ENCODE measurements around the gene CXCL11. TPM values are rescaled to one million over a fixed set of nuclear protein-coding genes. Genes with fewer than 3 reads are reported as not detected.

Gene CXCL11
- polyA plus RNA-seq, 2 of the 4 experiments (the other 2 are of a cell fraction), result not detected

DNA sequence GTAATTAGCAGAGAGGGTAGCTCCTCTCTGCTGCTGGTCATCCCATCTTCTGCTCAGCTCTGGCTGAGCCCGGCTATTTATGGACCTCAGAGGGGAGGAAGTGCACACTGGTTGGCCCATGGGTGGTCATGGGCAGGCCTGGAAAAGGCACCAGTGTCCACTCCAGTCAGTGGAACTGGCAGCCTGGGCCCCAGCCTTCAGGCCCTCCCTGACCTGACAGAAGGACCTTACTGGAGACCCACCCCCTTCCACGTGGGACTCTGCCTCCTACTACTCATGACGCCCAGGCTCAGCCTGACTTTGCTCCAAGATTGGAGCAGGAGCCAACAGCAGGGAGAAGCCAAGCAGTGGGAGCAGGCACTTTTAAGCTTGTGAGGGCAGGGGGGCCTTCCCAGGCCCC, 30.7 kb upstream of the CXCL11 start:
- Histone ChIP-seq H3K4me3 (no peak overlapping the region), H3K9me3 (no peaks in the 10 kb centered on the region), H3K27ac (no peak overlapping the region), H3K4me1 (no peaks in the 10 kb centered on the region), H3K4me2 (no peak overlapping the region)
- 80% methylated on average over 1 of the region's 3 CpGs for WGBS (ENCODE audit: missing lambda C conversion rate)
- POLR2A ChIA-PET, result no interaction called here
- CTCF ChIA-PET, result interaction anchor here (0.6 to 3.9 kb wide), 9 partner anchors 13 to 170 kb away, joined by 3 to 28 read pairs (median 5); partner anchors contain the start of gene NAAA
- DNase-seq (ENCODE audit: low read depth in 1 of 2, low spot score in 1 of 2) (no peak), ATAC-seq (no peak), FAIRE-seq (no peak)
- no peak for TF ChIP-seq CBX8 (IDR thresholded peaks at IDR 0.05)
- no peak for TF ChIP-seq EHMT2 (IDR thresholded peaks at IDR 0.05; ENCODE audit: low read depth)
- no peak for TF ChIP-seq TP53 (CRISPR knock-in tag; IDR thresholded peaks at IDR 0.05)
- no peak for TF ChIP-seq JUN (IDR thresholded peaks at IDR 0.05)
- TF ChIP-seq SREBF2 (IDR thresholded peaks at IDR 0.05), result no peak
- TF ChIP-seq HOXB5 (CRISPR knock-in tag; IDR thresholded peaks at IDR 0.05), result no peak
- TF ChIP-seq NPAS2 (CRISPR knock-in tag; IDR thresholded peaks at IDR 0.05; ENCODE audit: borderline replicate concordance), result no peak
- TF ChIP-seq RARB (CRISPR knock-in tag; IDR thresholded peaks at IDR 0.05), result no peak
- TF ChIP-seq, protein P1, sequence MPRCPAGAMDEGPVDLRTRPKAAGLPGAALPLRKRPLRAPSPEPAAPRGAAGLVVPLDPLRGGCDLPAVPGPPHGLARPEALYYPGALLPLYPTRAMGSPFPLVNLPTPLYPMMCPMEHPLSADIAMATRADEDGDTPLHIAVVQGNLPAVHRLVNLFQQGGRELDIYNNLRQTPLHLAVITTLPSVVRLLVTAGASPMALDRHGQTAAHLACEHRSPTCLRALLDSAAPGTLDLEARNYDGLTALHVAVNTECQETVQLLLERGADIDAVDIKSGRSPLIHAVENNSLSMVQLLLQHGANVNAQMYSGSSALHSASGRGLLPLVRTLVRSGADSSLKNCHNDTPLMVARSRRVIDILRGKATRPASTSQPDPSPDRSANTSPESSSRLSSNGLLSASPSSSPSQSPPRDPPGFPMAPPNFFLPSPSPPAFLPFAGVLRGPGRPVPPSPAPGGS (IDR thresholded peaks at IDR 0.05), result no peak
- TF ChIP-seq RAD21 (conservative IDR thresholded peaks at IDR 0.05 in 1 of 2, IDR thresholded peaks at IDR 0.05 in 1 of 2), result no peak
- no peak for TF ChIP-seq ATOH8 (CRISPR knock-in tag; IDR thresholded peaks at IDR 0.05; ENCODE audit: low read depth)
- no peak for TF ChIP-seq FOSB (CRISPR knock-in tag; IDR thresholded peaks at IDR 0.05)
- TF ChIP-seq POLR2A (IDR thresholded peaks at IDR 0.05; ENCODE audit: low read length), result no peak
- TF ChIP-seq MYC (IDR thresholded peaks at IDR 0.05; ENCODE audit: borderline replicate concordance, low read length), result no peak
- no peak for TF ChIP-seq ESRRA (IDR thresholded peaks at IDR 0.05; ENCODE audit: borderline replicate concordance, low read length)
- no peak for TF ChIP-seq ELK1 (IDR thresholded peaks at IDR 0.05; ENCODE audit: low read depth, low read length)
- TF ChIP-seq, protein P2, sequence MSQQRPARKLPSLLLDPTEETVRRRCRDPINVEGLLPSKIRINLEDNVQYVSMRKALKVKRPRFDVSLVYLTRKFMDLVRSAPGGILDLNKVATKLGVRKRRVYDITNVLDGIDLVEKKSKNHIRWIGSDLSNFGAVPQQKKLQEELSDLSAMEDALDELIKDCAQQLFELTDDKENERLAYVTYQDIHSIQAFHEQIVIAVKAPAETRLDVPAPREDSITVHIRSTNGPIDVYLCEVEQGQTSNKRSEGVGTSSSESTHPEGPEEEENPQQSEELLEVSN (IDR thresholded peaks at IDR 0.05; ENCODE audit: borderline replicate concordance, low read depth), result no peak
- no peak for TF ChIP-seq HOXA7 (CRISPR knock-in tag; IDR thresholded peaks at IDR 0.05)

GRCh38 chr4:76061982-76062381, 26.1 kb upstream of the CXCL11 start:
- Histone ChIP-seq H3K9me3 (no peaks in the 10 kb centered on the region), H3K4me1 (no peaks in the 10 kb centered on the region), H3K27ac (no peak overlapping the region), H3K4me2 (no peak overlapping the region), H3K4me3 (no peak overlapping the region)
- 94% methylated on average over 1 of the region's 1 CpG for WGBS (ENCODE audit: missing lambda C conversion rate)
- ATAC-seq (no peak), DNase-seq (ENCODE audit: low read depth in 1 of 2, low spot score in 1 of 2) (no peak), FAIRE-seq (no peak)
- ChIA-PET POLR2A (no interaction called here), CTCF (interaction anchor here (0.7 to 1.6 kb wide), 2 partner anchors 26 to 66 kb away, joined by 4 to 11 read pairs; no protein-coding TSS in a partner anchor)
- no peak for TF ChIP-seq MAZ (IDR thresholded peaks at IDR 0.05; ENCODE audit: borderline replicate concordance, low read depth, low read length)
- TF ChIP-seq, protein P3, sequence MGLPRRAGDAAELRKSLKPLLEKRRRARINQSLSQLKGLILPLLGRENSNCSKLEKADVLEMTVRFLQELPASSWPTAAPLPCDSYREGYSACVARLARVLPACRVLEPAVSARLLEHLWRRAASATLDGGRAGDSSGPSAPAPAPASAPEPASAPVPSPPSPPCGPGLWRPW (IDR thresholded peaks at IDR 0.05), result no peak
- TF ChIP-seq CBX8 (IDR thresholded peaks at IDR 0.05), result no peak
- TF ChIP-seq, protein P2 (IDR thresholded peaks at IDR 0.05; ENCODE audit: borderline replicate concordance, low read depth), result no peak
- TF ChIP-seq NPAS2 (CRISPR knock-in tag; IDR thresholded peaks at IDR 0.05; ENCODE audit: borderline replicate concordance), result no peak
- TF ChIP-seq MYC (IDR thresholded peaks at IDR 0.05; ENCODE audit: borderline replicate concordance, low read length), result no peak
- no peak for TF ChIP-seq HOXA7 (CRISPR knock-in tag; IDR thresholded peaks at IDR 0.05)
- TF ChIP-seq HDAC2 (IDR thresholded peaks at IDR 0.05), result no peak
- no peak for TF ChIP-seq CHD2 (IDR thresholded peaks at IDR 0.05; ENCODE audit: low read length, partially characterized antibody)
- TF ChIP-seq HEYL (CRISPR knock-in tag; IDR thresholded peaks at IDR 0.05), result no peak
- no peak for TF ChIP-seq ELK1 (IDR thresholded peaks at IDR 0.05; ENCODE audit: low read depth, low read length)
- TF ChIP-seq HOXB5 (CRISPR knock-in tag; IDR thresholded peaks at IDR 0.05), result no peak
- TF ChIP-seq EHF (CRISPR knock-in tag; IDR thresholded peaks at IDR 0.05), result no peak

All from A549 (cell line).